ENCODE data around the gene NDUFAF2. TPM values are rescaled to one million over a fixed set of nuclear protein-coding genes. Genes with fewer than 3 reads are reported as not detected.

The NDUFAF2 gene, protein sequence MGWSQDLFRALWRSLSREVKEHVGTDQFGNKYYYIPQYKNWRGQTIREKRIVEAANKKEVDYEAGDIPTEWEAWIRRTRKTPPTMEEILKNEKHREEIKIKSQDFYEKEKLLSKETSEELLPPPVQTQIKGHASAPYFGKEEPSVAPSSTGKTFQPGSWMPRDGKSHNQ
- 31.0 and 38.1 TPM in 2 replicates for total RNA-seq

DNA sequence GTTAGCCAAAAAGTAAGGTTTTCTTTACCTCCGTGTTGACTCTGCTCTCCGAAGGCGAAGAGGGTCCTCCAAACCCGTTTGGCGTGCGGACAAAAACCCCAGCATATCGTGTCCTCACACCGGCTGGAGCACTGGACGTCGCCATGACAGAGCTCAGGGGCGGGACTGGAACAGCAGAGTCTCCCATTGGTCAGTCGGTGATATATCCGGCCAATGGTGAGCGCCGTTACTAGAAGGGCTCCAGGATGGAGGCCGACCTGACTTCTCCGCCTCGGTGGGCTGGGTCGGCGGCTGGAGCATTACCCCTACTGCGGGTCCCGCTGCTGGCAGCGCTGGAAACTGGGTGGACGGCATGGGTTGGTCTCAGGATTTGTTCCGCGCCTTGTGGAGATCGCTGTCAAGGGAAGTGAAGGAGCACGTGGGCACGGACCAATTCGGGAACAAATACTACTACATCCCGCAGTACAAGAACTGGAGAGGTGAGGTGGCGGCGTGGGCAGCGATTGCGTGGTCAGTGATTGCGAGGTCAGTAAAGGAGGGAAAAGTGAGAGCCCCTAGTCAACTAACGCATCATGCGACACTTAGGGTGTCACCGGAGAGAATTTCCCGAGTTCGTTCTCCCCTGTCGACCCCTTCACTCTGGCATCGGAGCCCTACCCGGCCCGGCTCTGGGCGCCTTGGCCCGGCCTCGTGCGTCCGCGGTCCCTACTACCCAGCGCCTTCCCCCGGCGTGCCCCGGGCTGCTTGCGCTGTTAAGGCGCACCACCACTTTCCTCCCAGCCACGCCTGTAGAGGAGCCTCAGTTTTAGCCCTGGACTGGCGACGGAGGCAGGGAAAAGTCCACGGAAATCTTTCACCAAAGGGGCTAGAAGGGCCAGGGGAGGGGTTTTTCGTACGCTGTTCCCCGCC is at the start of gene NDUFAF2, which contains the start of gene ERCC8:
Gene NDUFAF2 (plus strand): TSS at position 302 of the 909 bp plus-strand sequence. CDS start 51 bp downstream, at position 353.
Gene ERCC8 (minus strand): TSS at position 167 of the 909 bp plus-strand sequence. CDS start 62 bp downstream, at position 105.

DNA sequence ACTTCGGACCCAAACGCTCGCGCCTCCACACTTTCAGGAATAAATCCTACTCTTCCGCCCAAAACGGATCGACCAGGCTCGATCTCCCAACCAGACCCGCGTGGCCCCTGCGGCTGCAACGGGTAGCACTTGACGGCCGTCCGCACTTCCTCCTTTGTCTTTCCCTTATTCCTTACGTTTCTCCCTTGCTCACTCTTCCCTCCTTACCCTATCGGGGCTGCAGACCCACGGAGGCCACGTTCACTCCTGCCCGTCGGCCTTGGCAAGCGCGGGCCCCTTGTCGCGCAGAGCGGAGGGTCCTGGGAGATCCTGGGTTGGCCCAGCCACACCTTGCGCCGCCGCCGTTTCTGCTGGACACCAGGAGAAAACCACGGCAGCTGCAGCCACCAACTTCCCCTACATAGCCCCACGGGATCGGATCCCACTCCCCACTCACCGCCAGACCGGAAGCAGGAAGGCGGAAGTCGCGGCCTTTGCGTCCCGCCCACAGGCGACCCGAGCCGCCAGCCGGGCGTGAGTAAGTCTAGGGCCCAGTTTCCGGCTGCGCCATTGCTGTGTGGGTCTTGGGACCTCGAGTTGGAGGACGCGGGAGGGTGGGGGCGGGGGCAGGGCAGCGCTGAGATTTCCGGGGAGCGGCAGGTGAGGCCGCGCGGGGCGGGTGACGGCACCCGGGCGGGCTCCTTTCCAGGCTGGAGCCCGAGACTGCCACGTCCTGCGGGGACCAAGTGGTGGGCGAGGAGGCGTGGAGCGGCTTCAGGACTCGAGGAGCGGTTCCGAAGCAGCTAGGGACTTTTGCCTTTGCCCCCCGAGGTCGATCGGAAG is 217.2 kb downstream of the NDUFAF2 start, which contains the start of gene SMIM15:
Gene SMIM15 (minus strand): TSS at position 459 of the 822 bp plus-strand sequence. CDS start 2,297 bp downstream, outside the sequence.

Other genes with a start within 250 kb of the NDUFAF2 start
- gene DEPDC1B, start 245.0 kb upstream of the NDUFAF2 start, total RNA-seq: 0.43 and 2.2 TPM in 2 replicates
- gene ELOVL7, start 100.9 kb upstream of the NDUFAF2 start, total RNA-seq: 0.09 TPM in 1 of 2 replicates, not detected in the other
- 11.6 and 14.6 TPM in 2 replicates for gene ERCC8, start 135 bp upstream of the NDUFAF2 start, total RNA-seq
- 21.2 and 39.7 TPM in 2 replicates for gene SMIM15, start 217.3 kb downstream of the NDUFAF2 start, total RNA-seq

Measured in pericardium fibroblast (primary cell).